Measurements from ENCODE around the gene TCF7L1. TPM values are rescaled to one million over a fixed set of nuclear protein-coding genes. Genes with fewer than 3 reads are reported as not detected.

TCF7L1 gene
- total and polyA plus RNA-seq, 2 donors (not counting 3 experiments of a cell fraction or from before 2014, with no cell fraction given) = 9.6 to 17.4 TPM

GRCh38 chr2:85166021-85166420, 32.8 kb downstream of the TCF7L1 start:
- dilution Hi-C loops (cut with MboI; ENCODE audit: extremely low pct_ligation_motif_present, low sequenced_read_pairs) (no loop called here), intact Hi-C loops (cut with micrococcal nuclease) (no loop called here)
- H3K9me3 ChIP-seq (replicated peaks; ENCODE audit: control insufficient read depth, insufficient read depth, low read length) = no peaks in the 10 kb centered on the region
- DNase-seq (ENCODE audit: low read depth, low spot score) (no peak), FAIRE-seq (no peak)
- H2AFZ ChIP-seq (ENCODE audit: low read depth, low read length) = no peak overlapping the region
- H3K4me3 ChIP-seq (replicated peaks in 1 of 3; ENCODE audit: insufficient read depth in 1 of 3, low read depth in 1 of 3, low read length in 3 of 3) = no peak overlapping the region
- H3K36me3 ChIP-seq (ENCODE audit: control insufficient read depth in 2 of 2, extremely low read depth in 1 of 2, insufficient read depth in 2 of 2, low read length in 2 of 2) = no peaks in the 10 kb centered on the region
- no peak overlapping the region for H3K9ac ChIP-seq (replicated peaks; ENCODE audit: extremely low read depth, insufficient read depth, low read length)
- no peaks in the 10 kb centered on the region for H3K79me2 ChIP-seq (ENCODE audit: control insufficient read depth, insufficient read depth, low read length)
- no peaks in the 10 kb centered on the region for H4K20me1 ChIP-seq (replicated peaks; ENCODE audit: control insufficient read depth, extremely low read depth, insufficient read depth, low read length)
- no peak overlapping the region for H3K27ac ChIP-seq (ENCODE audit: insufficient read depth, low read depth, low read length)
- H3K4me1 ChIP-seq (ENCODE audit: control insufficient read depth, extremely low read depth, insufficient read depth, low read length) = no peaks in the 10 kb centered on the region
- no peaks in the 10 kb centered on the region for H3K9me1 ChIP-seq (replicated peaks; ENCODE audit: control insufficient read depth, extremely low read depth, insufficient read depth, low read length)
- no peak overlapping the region for H3K4me2 ChIP-seq (ENCODE audit: insufficient read depth, low read length)
- ChIA-PET POLR2A (interaction anchor here (0.6 kb wide), 1 partner anchor 413 kb away, joined by 9 read pairs; no protein-coding TSS in a partner anchor), CTCF (interaction anchor here (1.4 kb wide), 1 partner anchor 11 kb away, joined by 3 read pairs; no protein-coding TSS in a partner anchor)
- H3K27me3 ChIP-seq (ENCODE audit: control insufficient read depth in 2 of 2, insufficient read depth in 2 of 2, low read length in 2 of 2) = no peaks in the 10 kb centered on the region
- BruUV-seq (replicated peaks) = no TSS peak
- TF ChIP-seq FOS (IDR thresholded peaks at IDR 0.05; ENCODE audit: borderline replicate concordance, insufficient read depth, low read length) (no peak), GATA2 (IDR thresholded peaks at IDR 0.05; ENCODE audit: insufficient read depth, insufficient read length, low read depth, low read length) (no peak), CTCF (IDR thresholded peaks at IDR 0.05; ENCODE audit: extremely low read depth in 1 of 2, insufficient read depth in 1 of 2, low read depth in 1 of 2, low read length in 2 of 2) (no peak), MAX (IDR thresholded peaks at IDR 0.05; ENCODE audit: insufficient read depth, insufficient read length) (no peak), MYC (IDR thresholded peaks at IDR 0.05; ENCODE audit: low read depth, low read length) (no peak), JUN (IDR thresholded peaks at IDR 0.05; ENCODE audit: borderline replicate concordance, insufficient read depth, insufficient read length, low read depth) (no peak), EZH2 (IDR thresholded peaks at IDR 0.05; ENCODE audit: borderline replicate concordance, low read depth, low read length, severe bottlenecking) (no peak), POLR2A (IDR thresholded peaks at IDR 0.05; ENCODE audit: low read depth, low read length) (no peak), POLR2AphosphoS5 (IDR thresholded peaks at IDR 0.05; ENCODE audit: insufficient read depth, low read depth, low read length) (no peak)

Measured in endothelial cell of umbilical vein (primary cell).